DND-41 (cell line): Measurements from ENCODE around the gene PI4K2A.

Source experiments
- ATAC-seq: fragments of 200-7000 bp; cut with Tn5 transposase; 3 replicates; pipeline ENCODE4 v1.9.1; 2021; ENCODE audit warnings: low read depth; ENCODE audit not compliant: insufficient read depth
- DNase-seq: peaks from one replicate; pipeline ENCODE4 v3.0.0-alpha.2; 2020
- H2AFZ ChIP-seq: 2 replicates; pipeline ENCODE4 v1.6.0; 2012; ENCODE audit warnings: low read depth, low read length
- H3K27ac ChIP-seq: 2 replicates; pipeline ENCODE4 v1.5.1; 2012; ENCODE audit warnings: low read length, inconsistent platforms
- H3K27me3 ChIP-seq: fragments of 200-600 bp; sonication (generic); 2 replicates; pipeline ENCODE4 v1.6.0; 2012; ENCODE audit warnings: low read length, mild to moderate bottlenecking, inconsistent platforms; ENCODE audit not compliant: insufficient read depth, poor library complexity
- H3K36me3 ChIP-seq: 2 replicates; pipeline ENCODE4 v1.5.1; 2012; ENCODE audit warnings: low read length, inconsistent platforms; ENCODE audit not compliant: insufficient read depth
- H3K4me1 ChIP-seq: 2 replicates; pipeline ENCODE4 v1.5.1; 2012; ENCODE audit warnings: mild to moderate bottlenecking, low read length; ENCODE audit not compliant: insufficient read depth
- H3K4me2 ChIP-seq: 2 replicates; pipeline ENCODE4 v1.6.0; 2012; ENCODE audit warnings: mild to moderate bottlenecking, moderate library complexity, low read length, inconsistent platforms; ENCODE audit not compliant: insufficient read depth
- H3K4me3 ChIP-seq, 2 experiments: fragments of 200-600 bp in 1 of 2; shearing (Covaris generic) in 1 of 2; 2 replicates each; pipeline ENCODE4 v1.5.1; 2012 to 2016; ENCODE audit warnings: inconsistent platforms in 2 of 2, low read length in 2 of 2, mild to moderate bottlenecking in 2 of 2, low read depth in 1 of 2, moderate library complexity in 1 of 2
- H3K79me2 ChIP-seq: 2 replicates; pipeline ENCODE4 v1.6.0; 2012; ENCODE audit warnings: low read length, inconsistent platforms; ENCODE audit not compliant: insufficient read depth
- H3K9ac ChIP-seq: 2 replicates; pipeline ENCODE4 v1.6.0; 2012; ENCODE audit warnings: low read depth, mild to moderate bottlenecking, inconsistent platforms, low read length, moderate library complexity
- H3K9me3 ChIP-seq: 2 replicates; pipeline ENCODE4 v1.5.1; 2012; ENCODE audit warnings: low read length, moderate library complexity, mild to moderate bottlenecking, inconsistent platforms; ENCODE audit not compliant: insufficient read depth, severe bottlenecking
- H4K20me1 ChIP-seq: 2 replicates; pipeline ENCODE4 v1.6.0; 2012; ENCODE audit warnings: low read length; ENCODE audit not compliant: insufficient read depth
- EZH2 ChIP-seq: IDR thresholded peaks from 3 replicates; pipeline ENCODE4 v1.6.1; 2012; ENCODE audit warnings: borderline replicate concordance, low read depth, mild to moderate bottlenecking, moderate library complexity, low read length, inconsistent platforms; ENCODE audit not compliant: severe bottlenecking
- TF ChIP-seq, protein P1 (sequence below): IDR thresholded peaks from 2 replicates; pipeline ENCODE4 v1.5.1; 2012; ENCODE audit warnings: borderline replicate concordance, low read length, moderate library complexity, mild to moderate bottlenecking; ENCODE audit not compliant: poor library complexity, severe bottlenecking; ENCODE audit errors: extremely low read depth

PI4K2A gene

DNA sequence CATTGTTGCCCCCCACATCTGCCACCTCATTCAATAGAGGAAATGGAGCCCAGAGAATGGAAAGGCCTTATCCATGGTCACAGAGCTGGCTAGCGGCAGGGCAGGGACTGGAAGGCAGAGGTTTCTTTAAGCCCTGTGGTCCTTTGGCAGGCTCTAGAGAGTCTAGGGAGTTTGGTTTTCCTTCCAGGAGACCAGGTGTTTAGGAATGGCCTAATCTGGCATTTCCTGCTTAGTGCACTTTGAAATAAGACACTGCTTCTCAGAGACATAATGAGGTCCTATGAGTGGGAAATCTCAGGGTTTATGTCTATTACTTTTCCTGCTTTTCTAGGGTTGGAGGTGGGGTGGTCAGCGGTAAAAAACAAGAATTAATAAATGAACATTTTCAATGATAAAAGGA, 79.1 kb downstream of the PI4K2A start:
- H3K4me1 ChIP-seq, result peaks cover 19% of the 10 kb centered on the region
- TF ChIP-seq EZH2, result no peak
- TF ChIP-seq, protein P1, sequence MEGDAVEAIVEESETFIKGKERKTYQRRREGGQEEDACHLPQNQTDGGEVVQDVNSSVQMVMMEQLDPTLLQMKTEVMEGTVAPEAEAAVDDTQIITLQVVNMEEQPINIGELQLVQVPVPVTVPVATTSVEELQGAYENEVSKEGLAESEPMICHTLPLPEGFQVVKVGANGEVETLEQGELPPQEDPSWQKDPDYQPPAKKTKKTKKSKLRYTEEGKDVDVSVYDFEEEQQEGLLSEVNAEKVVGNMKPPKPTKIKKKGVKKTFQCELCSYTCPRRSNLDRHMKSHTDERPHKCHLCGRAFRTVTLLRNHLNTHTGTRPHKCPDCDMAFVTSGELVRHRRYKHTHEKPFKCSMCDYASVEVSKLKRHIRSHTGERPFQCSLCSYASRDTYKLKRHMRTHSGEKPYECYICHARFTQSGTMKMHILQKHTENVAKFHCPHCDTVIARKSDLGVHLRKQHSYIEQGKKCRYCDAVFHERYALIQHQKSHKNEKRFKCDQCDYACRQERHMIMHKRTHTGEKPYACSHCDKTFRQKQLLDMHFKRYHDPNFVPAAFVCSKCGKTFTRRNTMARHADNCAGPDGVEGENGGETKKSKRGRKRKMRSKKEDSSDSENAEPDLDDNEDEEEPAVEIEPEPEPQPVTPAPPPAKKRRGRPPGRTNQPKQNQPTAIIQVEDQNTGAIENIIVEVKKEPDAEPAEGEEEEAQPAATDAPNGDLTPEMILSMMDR, result no peak
- no peak overlapping the region for H3K9ac ChIP-seq
- H3K79me2 ChIP-seq, result peaks cover 6% of the 10 kb centered on the region; the same call in 1 of the 2 replicates
- ATAC-seq (no peak), DNase-seq (no peak)
- H3K9me3 ChIP-seq, result no peaks in the 10 kb centered on the region
- no peak overlapping the region for H3K4me2 ChIP-seq
- H4K20me1 ChIP-seq, result peaks cover 7% of the 10 kb centered on the region
- no peaks in the 10 kb centered on the region for H3K27me3 ChIP-seq
- no peak overlapping the region for H3K27ac ChIP-seq
- no peak overlapping the region for H3K4me3 ChIP-seq
- no peak overlapping the region for H2AFZ ChIP-seq
- H3K36me3 ChIP-seq, result peaks cover 19% of the 10 kb centered on the region

DNA sequence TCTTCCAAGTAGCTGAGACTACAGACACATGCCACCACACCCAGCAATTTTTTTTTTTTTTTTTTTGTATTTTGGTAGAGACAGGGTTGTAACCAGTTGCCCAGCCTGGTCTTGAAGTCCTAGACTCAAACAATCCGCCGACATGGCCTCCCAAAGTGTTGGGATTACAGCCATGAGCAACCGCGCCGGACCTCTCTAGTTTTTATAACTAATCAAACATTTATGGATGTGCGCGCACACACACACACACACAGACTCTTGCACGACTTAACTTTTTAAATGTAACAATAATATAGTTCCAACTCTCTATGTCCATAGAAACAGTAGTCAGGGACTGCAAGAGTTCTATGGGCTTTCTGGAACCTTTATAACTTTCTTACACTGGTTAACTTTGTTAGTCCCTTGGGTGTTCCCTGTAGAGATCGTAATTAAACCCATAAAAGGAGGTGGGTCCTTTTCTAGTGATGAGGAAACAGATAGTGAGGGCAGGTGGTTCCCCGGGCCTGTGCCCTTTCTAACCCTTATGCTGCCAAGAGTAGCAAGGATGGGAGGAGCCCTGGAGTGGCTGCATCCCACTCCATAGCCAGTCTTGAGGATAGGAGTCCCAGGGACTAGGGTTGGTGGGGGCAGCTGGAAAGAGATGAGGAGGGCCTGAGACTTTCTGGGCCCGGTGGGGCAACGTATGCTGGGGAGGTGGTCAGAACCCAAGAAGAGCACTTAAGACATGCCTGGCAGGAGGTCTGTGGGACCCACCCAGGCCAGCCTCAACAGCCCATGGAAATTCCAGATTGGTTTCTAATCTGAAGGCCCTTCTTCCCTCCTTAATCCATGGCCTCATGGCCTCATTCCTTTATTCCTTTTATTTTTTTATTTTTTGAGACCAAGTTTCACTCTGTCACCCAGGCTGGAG, 81.7 kb downstream of the PI4K2A start:
- no peak overlapping the region for H3K9ac ChIP-seq

DNA sequence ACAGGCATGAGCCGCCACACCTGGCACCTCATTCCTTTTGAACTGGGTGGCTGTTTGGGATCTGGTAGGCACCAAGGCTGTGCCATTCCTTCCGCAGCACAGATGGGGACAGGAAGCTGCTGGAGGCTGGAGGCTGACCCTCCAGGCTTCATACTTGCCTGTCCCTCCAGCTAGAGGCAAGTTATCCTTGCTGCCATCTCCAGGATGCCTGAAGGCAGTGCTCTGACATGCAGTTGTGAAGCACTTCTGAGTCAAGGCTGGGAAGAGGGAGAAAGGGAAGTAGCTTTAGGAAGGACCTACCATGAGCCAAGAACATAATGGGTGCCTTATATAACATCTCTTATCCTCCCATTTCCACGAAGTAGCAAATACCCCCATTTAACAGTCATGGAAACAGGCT, 82.5 kb downstream of the PI4K2A start:
- Histone ChIP-seq H3K4me1 (no peaks in the 10 kb centered on the region), H3K27ac (no peak overlapping the region), H3K4me3 (no peak overlapping the region), H3K27me3 (no peaks in the 10 kb centered on the region), H3K9ac (no peak overlapping the region), H3K9me3 (no peaks in the 10 kb centered on the region), H3K79me2 (no peaks in the 10 kb centered on the region), H2AFZ (no peak overlapping the region), H4K20me1 (no peaks in the 10 kb centered on the region), H3K4me2 (no peak overlapping the region), H3K36me3 (peaks cover 4% of the 10 kb centered on the region; the same call in 1 of the 2 replicates)
- TF ChIP-seq EZH2, result no peak
- ATAC-seq (no peak), DNase-seq (no peak)

More for the DNA sequence above, 81.7 kb downstream of the PI4K2A start:
- no peaks in the 10 kb centered on the region for H3K9me3 ChIP-seq
- DNase-seq, result no peak
- H3K27ac ChIP-seq, result no peak overlapping the region
- ATAC-seq, result no peak
- H3K4me3 ChIP-seq, result no peak overlapping the region
- peaks cover 12% of the 10 kb centered on the region for H3K36me3 ChIP-seq
- H3K79me2 ChIP-seq, result no peaks in the 10 kb centered on the region
- no peak overlapping the region for H3K4me2 ChIP-seq
- no peak for TF ChIP-seq EZH2
- TF ChIP-seq, protein P1, result no peak
- no peaks in the 10 kb centered on the region for H3K27me3 ChIP-seq
- no peak overlapping the region for H2AFZ ChIP-seq
- H3K4me1 ChIP-seq, result no peaks in the 10 kb centered on the region
- H4K20me1 ChIP-seq, result no peaks in the 10 kb centered on the region

DNA sequence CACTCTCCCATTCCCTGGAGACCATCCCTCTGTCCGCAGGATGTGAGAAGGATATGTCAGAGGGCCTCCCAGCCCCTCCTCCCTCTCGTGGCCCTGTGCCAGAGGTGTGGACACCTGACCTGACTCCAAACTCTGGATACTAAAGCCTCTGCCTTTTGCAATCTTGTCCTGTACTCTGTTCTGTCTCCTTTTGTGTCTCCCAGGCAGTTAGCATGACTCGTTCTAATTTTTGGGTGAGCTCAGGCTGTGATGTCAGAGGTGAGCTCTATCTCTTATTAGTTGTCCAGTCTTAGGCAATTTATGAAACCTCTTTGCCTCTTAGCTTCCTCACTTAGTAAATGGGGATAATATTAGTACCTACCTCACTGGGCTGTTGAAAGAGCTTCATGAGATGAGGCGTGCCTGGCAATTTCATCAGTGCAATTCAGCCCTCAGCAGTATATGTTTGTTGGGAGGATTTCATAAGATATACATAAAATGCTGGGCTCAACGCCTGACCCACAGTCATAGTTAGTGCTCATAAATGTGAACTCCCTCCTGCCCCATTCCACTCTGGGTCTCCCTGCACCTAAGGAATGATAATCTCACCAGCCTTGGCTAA, 84.0 kb downstream of the PI4K2A start:
- TF ChIP-seq EZH2, result no peak
- TF ChIP-seq, protein P1, result no peak
- DNase-seq, result no peak

More for the DNA sequence above, 84.0 kb downstream of the PI4K2A start:
- no peak overlapping the region for H2AFZ ChIP-seq
- no peak overlapping the region for H3K27ac ChIP-seq
- no peaks in the 10 kb centered on the region for H3K79me2 ChIP-seq
- no peak overlapping the region for H3K4me3 ChIP-seq
- no peaks in the 10 kb centered on the region for H3K9me3 ChIP-seq
- ATAC-seq, result no peak
- no peak overlapping the region for H3K4me2 ChIP-seq
- no peaks in the 10 kb centered on the region for H3K4me1 ChIP-seq
- no peak overlapping the region for H3K9ac ChIP-seq
- no peaks in the 10 kb centered on the region for H3K27me3 ChIP-seq
- H3K36me3 ChIP-seq, result no peaks in the 10 kb centered on the region
- H4K20me1 ChIP-seq, result no peaks in the 10 kb centered on the region
